SHP77 treated with DMSO at 0.1 percent for 48 hours (cell line): ENCODE results near the gene OR2A2.
A peak's percentile ranks its signal among the peaks of the same experiment; 100 is the strongest.
"Not testable (repeated sequence)": the region's sequence is repeated elsewhere in the genome, so short reads cannot be mapped to it uniquely, and the experiment has no call there.

ENCODE experiments used
- DNase-seq: peaks from one replicate; lab custom pipeline; 2025; lab: John Stamatoyannopoulos, UW

The OR2A2 gene

GRCh38 chr7:144109283-144109682, at the start of gene OR2A2:
Gene OR2A2, plus strand, starts transcription at chr7:144109583. Its CDS starts 0 bp downstream, at chr7:144109583.
- no peak for DNase-seq

- no peak for DNase-seq
Measured at GRCh38 chr7:144063710-144064109, 45.7 kb upstream of the OR2A2 start.

GRCh38 chr7:144069511-144069910, 39.9 kb upstream of the OR2A2 start, which contains the start of gene OR2A25:
Gene OR2A25, plus strand, starts transcription at chr7:144069811. Its CDS starts 4,409 bp downstream, at chr7:144074220.
- DNase-seq, result no peak

GRCh38 chr7:144069953-144070352, 39.4 kb upstream of the OR2A2 start:
- no peak for DNase-seq

GRCh38 chr7:144074374-144074773, 35.0 kb upstream of the OR2A2 start:
- no peak for DNase-seq

GRCh38 chr7:144085978-144086377, 23.4 kb upstream of the OR2A2 start, which contains the start of gene OR2A12:
Gene OR2A12, plus strand, starts transcription at chr7:144086278. Its CDS starts 8,830 bp downstream, at chr7:144095108.
- DNase-seq, result no peak

GRCh38 chr7:144086730-144087129, 22.7 kb upstream of the OR2A2 start:
- DNase-seq, result no peak

- DNase-seq, result no peak
Measured at GRCh38 chr7:144087230-144087629, 22.2 kb upstream of the OR2A2 start.

GRCh38 chr7:144090667-144091066, 18.7 kb upstream of the OR2A2 start:
- no peak for DNase-seq

GRCh38 chr7:144098776-144099175, 10.6 kb upstream of the OR2A2 start:
- no peak for DNase-seq

GRCh38 chr7:144100607-144101006, 8.8 kb upstream of the OR2A2 start:
- no peak for DNase-seq

GRCh38 chr7:144102041-144102440, 7.3 kb upstream of the OR2A2 start:
- DNase-seq, result no peak

- no peak for DNase-seq
Measured at GRCh38 chr7:144105211-144105610, 4.2 kb upstream of the OR2A2 start.

GRCh38 chr7:144110272-144110671, 889 bp downstream of the OR2A2 start:
- no peak for DNase-seq

- no peak for DNase-seq
Measured at GRCh38 chr7:144113651-144114050, 4.3 kb downstream of the OR2A2 start.

GRCh38 chr7:144118341-144118740, 9.0 kb downstream of the OR2A2 start:
- no peak for DNase-seq

GRCh38 chr7:144122876-144123275, 13.5 kb downstream of the OR2A2 start, which contains the start of gene OR2A14:
Gene OR2A14, plus strand, starts transcription at chr7:144123176. Its CDS starts 5,937 bp downstream, at chr7:144129113.
- no peak for DNase-seq

- peak; percentile 37 for DNase-seq
Measured at GRCh38 chr7:144127714-144128334, 18.4 kb downstream of the OR2A2 start.

GRCh38 chr7:144129601-144130000, 20.2 kb downstream of the OR2A2 start:
- not testable (repeated sequence) for DNase-seq

GRCh38 chr7:144130730-144131129, 21.3 kb downstream of the OR2A2 start:
- no peak for DNase-seq

- DNase-seq, result no peak
Measured at GRCh38 chr7:144132262-144132661, 22.9 kb downstream of the OR2A2 start.

- DNase-seq, result no peak
Measured at GRCh38 chr7:144133307-144133706, 23.9 kb downstream of the OR2A2 start.

- DNase-seq, result no peak
Measured at GRCh38 chr7:144134116-144134515, 24.7 kb downstream of the OR2A2 start.

- no peak for DNase-seq
Measured at GRCh38 chr7:144137501-144137900, 28.1 kb downstream of the OR2A2 start.
